H1 (cell line): Measurements from ENCODE around the gene HSD11B1. TPM values are rescaled to one million over a fixed set of nuclear protein-coding genes. Genes with fewer than 3 reads are reported as not detected.

Experiments used
- CTCF ChIA-PET: fragments of 300-600 bp; sonication (Branson Sonifier 250); formaldehyde crosslinking; loops from one replicate; lab custom pipeline; 2021; ENCODE audit not compliant: partially characterized antibody; lab: Charles Lee
- POLR2A ChIA-PET: fragments of 300-600 bp; sonication (Branson Sonifier 250); formaldehyde crosslinking; loops from one replicate; lab custom pipeline; 2021; ENCODE audit warnings: inconsistent platforms; ENCODE audit not compliant: partially characterized antibody; lab: Charles Lee
- DNase-seq, 2 experiments: peaks; one replicate each; pipeline versions ENCODE4 v3.0.0 to v3.0.0-alpha.2; 2010 to 2022; ENCODE audit warnings: low spot score in 2 of 2, low read depth in 1 of 2, mixed read lengths in 1 of 2
- FAIRE-seq: peaks from 2 replicates; lab custom pipeline; 2011; peaks lifted over from hg19 to GRCh38; lab: Jason Lieb, UNC
- H2AFZ ChIP-seq: 2 replicates; pipeline ENCODE4 v1.8.1; 2012; ENCODE audit warnings: low read length, inconsistent platforms
- H2AK5ac ChIP-seq: 2 replicates; pipeline ENCODE4 v1.6.1; 2013; ENCODE audit warnings: low read depth, low read length
- H2BK120ac ChIP-seq: replicated peaks from 2 replicates; pipeline ENCODE3; 2013; ENCODE audit warnings: low read depth, low read length, inconsistent platforms
- H2BK12ac ChIP-seq: 2 replicates; pipeline ENCODE4 v1.6.1; 2013; ENCODE audit warnings: low read depth, low read length
- H2BK15ac ChIP-seq: 2 replicates; pipeline ENCODE4 v1.6.1; 2013; ENCODE audit warnings: low read length
- H2BK20ac ChIP-seq: 2 replicates; pipeline ENCODE4 v1.6.1; 2013; ENCODE audit warnings: low read length
- H2BK5ac ChIP-seq: 2 replicates; pipeline ENCODE4 v1.6.1; 2013; ENCODE audit warnings: low read depth, low read length
- H3K14ac ChIP-seq: 2 replicates; pipeline ENCODE4 v1.6.1; 2013; ENCODE audit warnings: inconsistent platforms; ENCODE audit not compliant: insufficient read length
- H3K18ac ChIP-seq: 2 replicates; pipeline ENCODE4 v1.6.1; 2013; ENCODE audit warnings: low read length; ENCODE audit errors: extremely low read depth
- H3K23ac ChIP-seq: 2 replicates; pipeline ENCODE4 v1.6.1; 2013; ENCODE audit warnings: inconsistent platforms; ENCODE audit not compliant: insufficient read length
- H3K23me2 ChIP-seq: 2 replicates; pipeline ENCODE4 v1.6.1; 2013; ENCODE audit warnings: low read depth, low read length
- H3K27ac ChIP-seq: 2 replicates; pipeline ENCODE4 v1.6.1; 2011; ENCODE audit warnings: low read depth, low read length, inconsistent platforms
- H3K27me3 ChIP-seq, 4 experiments: replicated peaks in 1 of 4; 1 replicate in 1 of 4; 2 replicates in 3 of 4; pipeline versions ENCODE4 v1.6.1 to v1.8.1; 2011 to 2013; ENCODE audit warnings: low read length in 3 of 4, mild to moderate bottlenecking in 3 of 4, inconsistent platforms in 2 of 4, mixed read lengths in 2 of 4, moderate library complexity in 1 of 4; ENCODE audit not compliant: control insufficient read depth in 3 of 4, insufficient read depth in 3 of 4; ENCODE audit errors: extremely low read depth in 1 of 4
- H3K36me3 ChIP-seq, 4 experiments: 2 replicates each; pipeline versions ENCODE4 v1.6.1 to v1.8.1; 2011 to 2013; ENCODE audit warnings: mild to moderate bottlenecking in 4 of 4, low read length in 3 of 4, moderate library complexity in 2 of 4, control low read depth in 1 of 4, inconsistent platforms in 1 of 4; ENCODE audit not compliant: insufficient read depth in 4 of 4, control insufficient read depth in 2 of 4
- H3K4ac ChIP-seq: replicated peaks from 2 replicates; pipeline ENCODE3; 2013; ENCODE audit warnings: low read length, low read depth, mixed read lengths, inconsistent platforms; ENCODE audit not compliant: insufficient read length
- H3K4me1 ChIP-seq, 4 experiments: replicated peaks in 1 of 4; 1 replicate in 1 of 4; 2 replicates in 3 of 4; pipeline versions ENCODE4 v1.6.1 to v1.8.1; 2011 to 2013; ENCODE audit warnings: low read length in 3 of 4, inconsistent platforms in 2 of 4, mixed read lengths in 1 of 4; ENCODE audit not compliant: insufficient read depth in 4 of 4, control insufficient read depth in 3 of 4
- H3K4me2 ChIP-seq, 2 experiments: 2 replicates each; pipeline versions ENCODE4 v1.6.1 to v1.8.1; 2011 to 2013; ENCODE audit warnings: low read depth in 2 of 2, low read length in 2 of 2, control low read depth in 1 of 2, inconsistent platforms in 1 of 2, mild to moderate bottlenecking in 1 of 2; ENCODE audit not compliant: insufficient read depth in 1 of 2
- H3K4me3 ChIP-seq, 4 experiments: fragments of 200-600, 300-600 bp in 1 of 4; sonication (generic), shearing (Covaris generic), sonication (Bioruptor Twin) in 1 of 4; 2 replicates each; pipeline versions ENCODE4 v1.5.1 to v1.8.1; 2011 to 2016; ENCODE audit warnings: low read length in 4 of 4, low read depth in 3 of 4, control low read depth in 2 of 4, inconsistent platforms in 2 of 4, mild to moderate bottlenecking in 2 of 4, mixed read lengths in 1 of 4, moderate library complexity in 1 of 4; ENCODE audit not compliant: insufficient read depth in 2 of 4; ENCODE audit errors: extremely low read depth in 1 of 4
- H3K56ac ChIP-seq: replicated peaks from 2 replicates; pipeline ENCODE3; 2013; ENCODE audit warnings: low read depth, mild to moderate bottlenecking, mixed read lengths, low read length, inconsistent platforms; ENCODE audit not compliant: insufficient read length
- H3K79me1 ChIP-seq: 2 replicates; pipeline ENCODE4 v1.6.1; 2013; ENCODE audit warnings: low read depth, low read length, control low read depth
- H3K79me2 ChIP-seq, 2 experiments: 2 replicates each; pipeline versions ENCODE4 v1.6.1 to v1.8.1; 2012 to 2013; ENCODE audit warnings: low read length in 2 of 2, mild to moderate bottlenecking in 2 of 2, inconsistent platforms in 1 of 2; ENCODE audit not compliant: insufficient read depth in 2 of 2, control insufficient read depth in 1 of 2
- H3K9ac ChIP-seq, 4 experiments: replicated peaks in 1 of 4; 1 replicate in 1 of 4; 2 replicates in 3 of 4; pipeline versions ENCODE4 v1.6.1 to v1.8.1; 2011 to 2013; ENCODE audit warnings: low read depth in 3 of 4, low read length in 3 of 4, control low read depth in 2 of 4, mild to moderate bottlenecking in 2 of 4, moderate library complexity in 2 of 4, inconsistent platforms in 1 of 4; ENCODE audit errors: extremely low read depth in 1 of 4
- H3K9me3 ChIP-seq, 2 experiments: 2 replicates each; pipeline versions ENCODE4 v1.6.1 to v1.8.1; 2012 to 2013; ENCODE audit warnings: mild to moderate bottlenecking in 2 of 2, moderate library complexity in 2 of 2, control low read depth in 1 of 2, inconsistent platforms in 1 of 2, low read depth in 1 of 2, low read length in 1 of 2, mixed read lengths in 1 of 2; ENCODE audit not compliant: insufficient read depth in 2 of 2
- H4K20me1 ChIP-seq, 2 experiments: replicated peaks in 1 of 2; 2 replicates each; pipeline versions ENCODE3 to v1.8.1; 2011 to 2013; ENCODE audit warnings: inconsistent platforms in 2 of 2, low read length in 2 of 2, mild to moderate bottlenecking in 1 of 2; ENCODE audit not compliant: insufficient read depth in 2 of 2, control insufficient read depth in 1 of 2
- H4K5ac ChIP-seq: 2 replicates; pipeline ENCODE4 v1.6.1; 2013; ENCODE audit warnings: low read length, low read depth, mixed read lengths, inconsistent platforms; ENCODE audit not compliant: insufficient read length
- H4K8ac ChIP-seq: 2 replicates; pipeline ENCODE4 v1.8.0; 2013; ENCODE audit warnings: mild to moderate bottlenecking, moderate library complexity, low read length, inconsistent platforms; ENCODE audit not compliant: insufficient read depth; ENCODE audit errors: extremely low read depth
- H4K91ac ChIP-seq: replicated peaks from 2 replicates; pipeline ENCODE3; 2013; ENCODE audit warnings: low read length, mixed read lengths, inconsistent platforms; ENCODE audit not compliant: insufficient read length
- BACH1 ChIP-seq: IDR thresholded peaks from 2 replicates; pipeline ENCODE4 v1.6.1; 2012; ENCODE audit warnings: low read length, improper control_type of control experiment
- HDAC6 ChIP-seq: IDR thresholded peaks from one replicate; pipeline ENCODE4 v1.7.1; 2012; ENCODE audit warnings: low read depth, mild to moderate bottlenecking, inconsistent platforms, low read length, moderate library complexity
- JUN ChIP-seq: IDR thresholded peaks from 2 replicates; pipeline ENCODE4 v1.6.1; 2011; ENCODE audit warnings: low read depth, mild to moderate bottlenecking, improper control_type of control experiment, low read length
- KDM5A ChIP-seq: fragments of 200-600 bp; IDR thresholded peaks from 2 replicates; pipeline ENCODE4 v1.7.1; 2012; ENCODE audit warnings: mild to moderate bottlenecking, low read length, inconsistent platforms, mixed read lengths
- NRF1 ChIP-seq: IDR thresholded peaks from 2 replicates; pipeline ENCODE4 v1.6.1; 2011; ENCODE audit warnings: mild to moderate bottlenecking, low read depth, low read length, improper control_type of control experiment
- POLR2A ChIP-seq, 2 experiments: IDR thresholded peaks; 1 replicate in 1 of 2; 2 replicates in 1 of 2; pipeline ENCODE4 v1.6.1; 2011; ENCODE audit warnings: low read depth in 2 of 2, low read length in 2 of 2, mild to moderate bottlenecking in 2 of 2; ENCODE audit errors: control extremely low read depth in 1 of 2
- RAD21 ChIP-seq, 2 experiments: IDR thresholded peaks in 1 of 2; conservative IDR thresholded peaks in 1 of 2; 2 replicates each; pipeline ENCODE4 v1.6.1; 2011; ENCODE audit warnings: low read depth in 2 of 2, low read length in 2 of 2, improper control_type of control experiment in 1 of 2, inconsistent platforms in 1 of 2, mild to moderate bottlenecking in 1 of 2, moderate library complexity in 1 of 2
- SIRT6 ChIP-seq: IDR thresholded peaks from one replicate; pipeline ENCODE4 v1.7.1; 2012; ENCODE audit warnings: low read length, inconsistent platforms
- SP1 ChIP-seq: IDR thresholded peaks from 2 replicates; pipeline ENCODE4 v1.6.1; 2011; ENCODE audit warnings: low read depth, low read length
- SP4 ChIP-seq: IDR thresholded peaks from 2 replicates; pipeline ENCODE4 v1.6.1; 2012; ENCODE audit warnings: low read length, inconsistent platforms
- TAF7 ChIP-seq: optimal IDR thresholded peaks from 2 replicates; pipeline ENCODE3; 2011; ENCODE audit warnings: low read depth, mild to moderate bottlenecking, inconsistent platforms, low read length, moderate library complexity, borderline replicate concordance
- TEAD4 ChIP-seq: IDR thresholded peaks from 2 replicates; pipeline ENCODE4 v1.6.1; 2012; ENCODE audit warnings: low read depth, low read length, inconsistent platforms, mixed read lengths
- YY1 ChIP-seq: IDR thresholded peaks from 2 replicates; pipeline ENCODE4 v1.6.1; 2011; ENCODE audit warnings: low read depth, mild to moderate bottlenecking, low read length
- WGBS, 2 experiments: shearing (Covaris generic) in 1 of 2; methylation state at CpG; one replicate each; pipeline versions ENCODE4 v1.1.6 to v1.1.7; 2013 to 2015; ENCODE audit warnings: low lambda C conversion rate in 2 of 2, mixed read lengths in 2 of 2, inconsistent platforms in 1 of 2, low coverage in 1 of 2, missing lambda C conversion rate in 1 of 2; ENCODE audit not compliant: insufficient replicate concordance in 2 of 2, insufficient coverage in 1 of 2, insufficient read length in 1 of 2; ENCODE audit errors: extremely low coverage in 1 of 2, missing lambda C conversion rate in 1 of 2; 5-methylcytosine and 5-hydroxymethylcytosine counted together
- polyA plus RNA-seq, 7 experiments: library from polyadenylated mRNA; depleted of rRNA in 3 of 7; stranded (reverse) in 5 of 7; unstranded in 2 of 7; fragments of >200 nt in 5 of 7; fragments of 200-250 nt in 2 of 7; gene quantifications; 1 replicate in 5 of 7; 2 replicates in 1 of 7; 4 replicates in 1 of 7; pipeline versions ENCODE4 v1.2.1 to v1.2.3, GENCODE V29; 2011 to 2013; ENCODE audit warnings: missing spikeins in 2 of 7, mixed read lengths in 2 of 7
- total RNA-seq: library from RNA; stranded (reverse); fragmentation: NEBNext Ultra II Directional; extraction: Animal tissue kit (Norgen Biotek cat#: 25700); gene quantifications from 2 replicates; pipeline ENCODE4 v1.2.1, GENCODE V29; 2021
- TF ChIP-seq, protein P1 (sequence below): IDR thresholded peaks from 2 replicates; pipeline ENCODE4 v1.6.1; 2011; ENCODE audit warnings: low read length, improper control_type of control experiment

Gene HSD11B1
- total and polyA plus RNA-seq, 2 of the 8 experiments (the other 6 are each of a cell fraction or from before 2014, with no cell fraction given): not detected

DNA sequence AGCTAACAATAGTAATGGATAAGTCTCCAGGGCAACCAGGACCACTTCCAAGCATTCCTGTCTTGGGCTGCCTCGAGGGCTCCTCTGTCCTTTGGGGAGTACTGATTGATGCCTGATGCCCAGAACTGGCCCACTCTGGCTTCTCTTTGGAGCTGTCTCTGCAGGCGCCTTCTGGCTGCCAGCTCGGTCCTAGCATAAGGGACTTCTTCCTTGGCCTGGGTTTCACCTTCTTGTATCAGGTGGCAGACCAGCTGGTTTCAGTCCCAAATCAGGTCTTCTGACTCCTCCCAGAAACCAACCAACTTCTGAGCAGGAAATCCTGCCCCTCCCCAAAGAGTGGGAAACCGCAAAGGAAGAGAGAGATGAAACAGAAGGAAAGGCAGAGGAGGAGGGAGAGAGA lies 18.8 kb upstream of the HSD11B1 start:
- Histone ChIP-seq H3K9me3 (no peaks in the 10 kb centered on the region), H3K79me2 (no peaks in the 10 kb centered on the region), H2BK12ac (no peak overlapping the region), H2BK20ac (no peak overlapping the region), H2AK5ac (no peak overlapping the region), H4K8ac (no peak overlapping the region), H3K14ac (no peak overlapping the region), H3K4ac (no peak overlapping the region), H4K5ac (no peak overlapping the region), H3K9ac (no peak overlapping the region), H4K20me1 (no peaks in the 10 kb centered on the region), H3K27me3 (peaks cover 0 to 1% (median 0%) of the 10 kb centered on the region in 4 experiments; a peak in 1 of 7 replicates), H3K4me1 (no peaks in the 10 kb centered on the region), H3K27ac (no peak overlapping the region), H4K91ac (no peak overlapping the region), H3K4me3 (no peak overlapping the region), H3K4me2 (no peak overlapping the region), H3K56ac (no peak overlapping the region), H3K79me1 (no peaks in the 10 kb centered on the region), H2AFZ (no peak overlapping the region), H3K23ac (no peak overlapping the region), H2BK5ac (no peak overlapping the region), H3K36me3 (no peaks in the 10 kb centered on the region), H2BK15ac (no peak overlapping the region), H2BK120ac (no peak overlapping the region), H3K18ac (no peak overlapping the region), H3K23me2 (no peaks in the 10 kb centered on the region)
- ChIA-PET CTCF (interaction anchor here (0.8 to 2.2 kb wide), 9 partner anchors 9 to 137 kb away, joined by 3 to 9 read pairs (median 4); no protein-coding TSS in a partner anchor), POLR2A (interaction anchor here (1.0 kb wide), 1 partner anchor 11 kb away, joined by 4 read pairs; the partner anchor contains the start of gene G0S2)
- WGBS, 2 experiments: 78% methylated on average over 4 of the region's 4 CpGs; no CpG with 5 or more reads in 1 of the 2 experiments
- DNase-seq (no peak), FAIRE-seq (no peak)
- TF ChIP-seq HDAC6: no peak
- no peak; a peak in 1 of 4 replicates for TF ChIP-seq RAD21 (IDR thresholded peaks at IDR 0.05 in 1 of 2, conservative IDR thresholded peaks at IDR 0.05 in 1 of 2; ENCODE audit: low read depth in 2 of 2, low read length in 2 of 2)
- no peak for TF ChIP-seq NRF1
- TF ChIP-seq BACH1: no peak
- TF ChIP-seq, protein P1, sequence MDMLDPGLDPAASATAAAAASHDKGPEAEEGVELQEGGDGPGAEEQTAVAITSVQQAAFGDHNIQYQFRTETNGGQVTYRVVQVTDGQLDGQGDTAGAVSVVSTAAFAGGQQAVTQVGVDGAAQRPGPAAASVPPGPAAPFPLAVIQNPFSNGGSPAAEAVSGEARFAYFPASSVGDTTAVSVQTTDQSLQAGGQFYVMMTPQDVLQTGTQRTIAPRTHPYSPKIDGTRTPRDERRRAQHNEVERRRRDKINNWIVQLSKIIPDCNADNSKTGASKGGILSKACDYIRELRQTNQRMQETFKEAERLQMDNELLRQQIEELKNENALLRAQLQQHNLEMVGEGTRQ: no peak
- no peak for TF ChIP-seq SP4
- no peak for TF ChIP-seq TEAD4
- TF ChIP-seq SP1: no peak
- TF ChIP-seq POLR2A (IDR thresholded peaks at IDR 0.05; ENCODE audit: control extremely low read depth in 1 of 2, low read depth in 2 of 2, low read length in 2 of 2): no peak
- TF ChIP-seq KDM5A: no peak
- no peak for TF ChIP-seq TAF7
- no peak for TF ChIP-seq YY1
- TF ChIP-seq JUN: no peak
- no peak for TF ChIP-seq SIRT6
